CD4-positive, alpha-beta T cell treated with Interleukin-1 beta for 1 hour (primary cell): Measurements from ENCODE around the gene LZTS2.

Experiments
- DNase-seq, 2 donors: peaks; one replicate each; pipeline ENCODE4 v3.0.0-alpha.2; 2020 to 2022

The LZTS2 gene

DNA sequence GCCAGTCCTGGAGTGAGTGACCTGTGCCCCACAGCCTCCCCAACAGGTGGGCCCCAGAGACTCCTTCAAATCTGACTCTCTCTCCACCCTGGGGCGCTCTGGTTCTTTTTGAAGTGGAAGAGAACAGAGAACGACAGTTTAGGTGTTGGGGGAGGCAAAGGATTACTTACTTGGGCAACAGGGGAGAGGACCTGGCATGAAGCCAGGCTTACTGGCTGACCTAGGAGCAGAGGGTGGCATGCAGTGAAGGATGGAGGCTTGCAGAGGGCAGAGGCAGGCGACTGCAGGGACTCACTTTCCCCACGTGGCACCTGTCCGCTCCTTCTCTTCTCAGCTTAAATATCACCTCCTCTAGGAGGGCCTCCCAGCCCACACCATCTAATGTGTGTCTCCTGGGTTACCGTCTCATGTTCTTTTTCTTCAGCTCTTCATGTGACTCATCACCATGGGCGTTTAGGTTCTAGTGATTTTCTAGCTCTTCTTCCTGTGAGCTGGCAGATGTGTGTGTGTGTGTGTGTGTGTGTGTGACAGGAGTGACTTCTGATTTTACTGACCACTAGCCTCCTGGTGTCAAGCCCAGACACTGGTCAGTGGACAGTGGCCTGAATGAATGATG lies 15.5 kb downstream of the LZTS2 start:
- DNase-seq, result no peak

DNA sequence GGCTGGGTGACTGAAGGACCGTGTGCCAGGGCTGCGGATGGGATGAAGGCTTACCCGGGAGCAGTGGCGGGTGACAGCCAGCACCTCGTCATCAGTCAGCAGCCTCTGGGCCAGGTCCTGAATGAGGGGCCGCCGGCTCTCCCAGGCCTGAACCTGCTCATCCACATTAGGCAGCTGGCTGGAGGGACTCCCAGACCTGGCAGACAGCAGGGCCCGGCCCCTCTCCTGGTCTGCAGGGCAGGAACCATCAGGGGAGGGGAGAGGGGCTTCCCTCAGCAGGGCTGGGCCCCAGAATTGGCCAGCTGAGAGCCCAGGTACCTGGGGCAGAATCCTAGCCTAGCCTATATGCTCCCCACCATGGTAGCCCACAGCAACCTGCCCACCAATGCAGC lies 16.0 kb downstream of the LZTS2 start:
- no peak for DNase-seq

DNA sequence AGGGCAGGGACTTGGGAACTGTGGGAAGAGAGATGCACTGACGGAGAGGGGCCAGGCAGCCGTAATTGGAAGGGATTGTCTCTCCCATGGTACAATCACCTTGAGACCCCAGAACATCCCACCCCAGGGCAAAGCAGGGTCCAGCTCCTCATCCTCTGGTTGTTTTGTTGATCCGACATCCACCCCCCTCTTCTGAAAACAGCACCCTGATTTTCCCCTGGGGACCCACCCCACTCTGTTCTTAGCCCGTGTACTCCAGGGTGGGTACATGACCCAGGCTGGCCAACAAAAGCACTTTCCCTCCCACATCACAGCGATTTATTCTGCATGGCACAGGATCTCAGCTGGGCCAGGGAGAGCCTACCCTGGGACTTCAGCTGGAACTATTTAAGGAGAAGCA lies 17.2 kb downstream of the LZTS2 start:
- DNase-seq, result no peak

DNA sequence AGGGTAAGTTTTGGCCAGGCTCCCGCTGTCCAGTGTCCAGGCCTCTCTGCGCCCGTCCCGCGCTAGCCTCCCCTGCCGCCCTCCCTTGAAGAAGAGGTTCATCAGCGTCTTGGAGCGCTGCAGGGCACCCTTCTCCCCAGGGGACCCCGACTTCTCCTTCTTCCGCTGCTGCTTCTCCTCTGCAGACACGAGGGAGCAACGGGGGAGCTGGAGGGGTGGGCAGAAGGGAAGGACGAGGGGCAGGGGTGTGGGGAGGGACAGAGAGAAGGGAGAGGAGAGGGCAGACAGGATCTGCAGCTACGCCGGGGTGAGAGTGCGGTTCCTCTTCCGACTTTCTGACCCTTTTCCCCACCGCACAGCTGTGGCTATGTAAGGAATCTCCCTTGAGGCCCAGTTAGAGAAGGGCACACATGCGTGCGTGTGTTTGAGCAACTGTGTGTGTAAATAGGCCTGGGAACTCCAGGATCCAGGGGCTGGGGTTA lies 18.6 kb downstream of the LZTS2 start:
- peak in 1 of 2 donors; percentile 38 for DNase-seq

DNA sequence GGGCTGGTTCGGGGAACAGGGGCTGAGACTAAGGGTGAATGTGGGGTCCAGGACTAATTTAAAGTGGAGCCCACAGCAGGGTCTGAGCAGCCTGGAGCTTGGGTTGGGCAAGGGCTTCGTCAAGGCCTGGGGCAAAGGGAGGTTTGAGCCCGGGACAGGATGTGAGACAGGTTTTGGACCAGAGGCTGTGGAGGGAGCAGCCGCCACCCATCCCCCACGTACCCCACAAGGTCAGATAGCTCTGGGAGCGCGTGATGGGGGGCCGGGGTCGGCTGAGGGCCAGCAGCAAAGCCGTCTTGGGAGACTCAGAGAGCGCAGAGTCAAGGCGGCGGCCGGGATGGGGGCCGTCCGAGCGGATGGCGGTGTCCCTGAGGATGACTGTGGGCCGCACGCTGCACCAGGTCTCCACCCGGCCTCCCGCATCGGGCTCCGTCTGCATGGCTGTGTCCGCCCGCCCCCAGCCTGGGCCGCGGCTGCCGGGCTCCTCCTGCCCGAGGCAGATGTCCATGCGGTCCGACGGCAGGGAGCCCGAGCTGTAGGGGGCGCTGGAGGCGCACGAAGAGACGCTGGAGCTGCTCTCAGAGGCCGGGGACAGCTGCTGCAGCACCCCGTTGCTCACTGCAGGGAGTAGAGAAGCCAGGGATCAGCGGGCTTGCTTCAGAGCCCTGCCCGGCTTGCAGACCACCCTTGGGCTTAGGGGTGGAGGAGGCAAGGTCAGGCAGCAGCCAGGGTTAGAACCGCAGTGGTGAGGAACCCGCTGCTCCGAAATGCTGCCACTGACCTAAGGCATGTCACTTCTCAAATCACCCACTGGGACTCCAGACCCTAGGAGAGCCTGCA lies 19.2 kb downstream of the LZTS2 start:
- DNase-seq, result peak; percentile 70 to 73

DNA sequence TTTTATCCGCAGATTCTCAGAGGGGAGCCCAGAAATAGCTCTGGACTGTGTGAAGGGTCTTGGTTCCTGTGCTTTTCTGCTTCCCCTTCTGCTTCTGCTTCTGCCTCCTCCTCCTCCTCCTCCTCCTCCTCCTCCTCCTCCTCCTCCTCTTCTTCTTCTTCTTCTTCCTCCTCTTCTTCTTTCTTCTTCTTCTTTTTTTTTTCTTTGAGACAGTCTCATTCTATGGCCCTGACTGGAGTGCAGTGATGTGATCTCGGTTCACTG lies 19.8 kb downstream of the LZTS2 start:
- DNase-seq, result no peak

DNA sequence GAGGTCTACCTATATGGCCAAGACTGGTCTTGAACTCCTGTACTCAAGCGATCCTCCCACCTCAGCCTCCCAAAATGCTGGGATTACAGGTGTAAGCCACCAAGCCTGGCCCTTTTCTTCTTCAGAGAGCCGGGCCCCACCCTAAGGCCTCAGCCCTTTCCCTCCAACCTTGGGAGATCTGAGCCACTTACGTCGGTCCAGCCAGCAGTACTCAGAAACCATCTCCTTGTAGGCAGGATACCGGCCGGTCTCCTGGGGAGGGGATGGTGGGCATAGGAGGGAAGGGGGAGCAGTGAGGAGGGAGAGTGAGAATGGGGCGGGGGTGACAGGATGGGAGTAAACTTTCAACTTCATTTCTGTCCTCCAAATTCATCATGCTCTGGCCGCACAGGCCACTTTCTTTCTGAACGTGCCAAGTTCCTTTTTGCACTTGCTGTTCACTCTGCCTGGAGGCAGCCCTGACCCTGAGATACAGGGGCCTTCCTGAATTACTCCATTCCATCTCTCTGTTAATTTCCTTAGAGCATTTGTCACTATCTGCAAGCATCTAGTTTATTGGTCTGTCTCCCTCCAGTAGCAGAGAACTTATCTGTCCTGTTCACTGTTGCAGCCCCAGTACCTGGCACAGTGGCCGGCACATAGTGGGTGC lies 20.9 kb downstream of the LZTS2 start:
- DNase-seq, result no peak

DNA sequence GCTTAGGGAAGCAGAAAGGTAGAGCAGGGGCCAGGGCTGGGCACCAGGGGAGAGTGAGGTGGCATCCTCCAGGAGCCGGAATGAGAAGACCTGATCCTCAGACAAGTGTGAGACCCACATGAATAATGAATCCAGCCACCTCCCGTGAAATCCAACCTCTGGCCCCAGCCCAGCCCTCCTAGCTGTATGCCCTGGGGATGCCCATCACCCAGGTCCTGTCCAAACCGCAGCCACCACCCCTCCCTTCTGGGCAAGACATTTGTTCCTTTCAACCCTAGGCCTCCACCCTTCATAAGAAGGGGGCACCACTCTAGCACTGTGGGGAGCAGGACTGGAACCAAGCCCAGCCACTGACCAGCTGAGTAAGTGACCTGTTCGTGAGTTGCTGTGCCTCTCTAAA lies 21.6 kb downstream of the LZTS2 start:
- DNase-seq, result no peak

DNA sequence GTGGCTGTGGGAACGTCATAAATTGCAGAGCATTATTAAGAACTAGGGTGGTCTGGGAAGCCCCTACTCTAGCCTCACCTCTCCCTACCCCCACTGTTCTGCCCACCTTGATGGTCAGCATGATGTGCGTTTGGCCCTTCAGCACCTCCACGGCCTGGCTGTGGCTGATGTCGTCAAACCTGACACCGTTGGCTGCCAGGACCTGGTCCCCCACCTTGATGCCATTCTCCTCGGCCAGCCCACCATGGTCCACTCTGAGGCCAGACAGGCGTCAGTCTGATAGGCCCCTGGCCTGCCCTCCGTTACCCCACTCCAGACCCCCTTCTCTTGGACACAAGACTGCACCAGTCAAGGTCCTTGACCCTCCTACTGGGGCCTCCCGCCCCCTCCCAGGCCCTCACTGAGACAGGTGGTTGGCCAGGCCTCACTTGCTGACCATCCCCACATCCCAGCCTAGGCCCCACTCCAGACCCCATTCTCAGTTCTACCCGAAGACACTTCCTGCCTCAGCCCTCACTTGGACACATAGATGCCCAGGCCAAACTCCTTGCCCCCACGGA lies 22.2 kb downstream of the LZTS2 start:
- DNase-seq, result no peak

DNA sequence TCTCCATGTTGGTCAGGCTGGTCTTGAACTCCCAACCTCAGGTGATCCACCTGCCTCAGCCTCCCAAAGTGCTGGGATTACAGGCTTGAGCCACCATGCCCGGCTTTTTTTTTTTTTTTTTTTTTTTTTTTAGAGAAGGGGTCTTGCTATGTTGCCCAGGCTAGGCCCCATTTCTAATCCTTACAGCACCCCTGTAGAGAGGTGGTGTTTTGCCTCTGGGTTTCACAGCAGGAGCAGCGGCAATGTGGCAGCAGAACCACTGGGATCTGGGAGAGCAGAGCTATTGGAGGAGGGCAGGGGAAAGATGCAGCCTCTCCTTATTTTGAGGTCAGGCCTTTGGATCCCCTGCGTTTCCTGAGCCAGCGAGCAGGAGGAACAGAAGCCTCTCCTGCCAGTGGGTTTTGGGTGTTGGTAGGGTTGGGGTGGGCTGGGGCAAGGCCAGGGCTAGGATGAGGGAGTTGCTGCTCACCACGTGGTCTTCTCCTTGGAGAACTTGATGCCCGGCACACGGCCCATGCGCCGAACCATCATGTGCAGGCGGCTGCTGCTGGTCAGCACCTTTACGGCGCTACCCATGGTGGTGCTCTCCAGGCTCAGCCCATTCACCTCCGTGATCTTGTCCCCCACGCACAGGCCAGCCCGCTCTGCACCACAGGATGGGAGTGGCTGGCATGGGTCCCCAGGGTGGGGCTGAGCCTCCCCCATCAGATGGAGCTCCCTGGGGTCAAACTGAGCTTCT lies 23.5 kb downstream of the LZTS2 start:
- no peak for DNase-seq

DNA sequence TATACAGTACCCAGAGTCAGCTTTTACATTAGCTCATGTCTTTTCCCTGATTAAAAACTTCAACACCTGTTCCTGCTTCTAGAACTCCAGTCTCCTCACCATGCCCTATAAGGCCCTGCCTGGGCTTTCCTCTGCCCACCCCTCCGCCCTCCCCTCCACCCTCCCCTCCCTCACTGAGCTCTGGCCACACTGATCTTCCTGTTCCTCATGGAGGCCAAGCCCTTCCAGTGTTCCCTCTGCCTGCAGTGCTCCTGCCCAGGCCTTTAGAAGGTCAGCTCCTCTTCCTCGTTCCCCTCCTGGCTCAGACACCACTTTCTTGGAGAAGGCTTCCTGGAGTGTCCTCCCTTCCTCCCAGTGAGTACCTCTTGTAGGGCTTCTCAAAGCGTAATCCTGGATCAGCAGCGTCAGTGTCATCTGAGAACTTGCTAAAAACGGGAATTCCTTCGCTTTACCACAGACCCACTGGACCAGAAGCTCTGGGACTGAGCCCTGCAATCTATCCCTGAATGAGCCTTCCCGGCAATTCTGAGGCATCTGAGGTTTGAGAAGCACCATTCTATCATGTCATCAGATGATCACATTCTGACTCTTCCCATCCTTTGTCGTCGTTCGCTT lies 27.6 kb downstream of the LZTS2 start:
- DNase-seq, result no peak

DNA sequence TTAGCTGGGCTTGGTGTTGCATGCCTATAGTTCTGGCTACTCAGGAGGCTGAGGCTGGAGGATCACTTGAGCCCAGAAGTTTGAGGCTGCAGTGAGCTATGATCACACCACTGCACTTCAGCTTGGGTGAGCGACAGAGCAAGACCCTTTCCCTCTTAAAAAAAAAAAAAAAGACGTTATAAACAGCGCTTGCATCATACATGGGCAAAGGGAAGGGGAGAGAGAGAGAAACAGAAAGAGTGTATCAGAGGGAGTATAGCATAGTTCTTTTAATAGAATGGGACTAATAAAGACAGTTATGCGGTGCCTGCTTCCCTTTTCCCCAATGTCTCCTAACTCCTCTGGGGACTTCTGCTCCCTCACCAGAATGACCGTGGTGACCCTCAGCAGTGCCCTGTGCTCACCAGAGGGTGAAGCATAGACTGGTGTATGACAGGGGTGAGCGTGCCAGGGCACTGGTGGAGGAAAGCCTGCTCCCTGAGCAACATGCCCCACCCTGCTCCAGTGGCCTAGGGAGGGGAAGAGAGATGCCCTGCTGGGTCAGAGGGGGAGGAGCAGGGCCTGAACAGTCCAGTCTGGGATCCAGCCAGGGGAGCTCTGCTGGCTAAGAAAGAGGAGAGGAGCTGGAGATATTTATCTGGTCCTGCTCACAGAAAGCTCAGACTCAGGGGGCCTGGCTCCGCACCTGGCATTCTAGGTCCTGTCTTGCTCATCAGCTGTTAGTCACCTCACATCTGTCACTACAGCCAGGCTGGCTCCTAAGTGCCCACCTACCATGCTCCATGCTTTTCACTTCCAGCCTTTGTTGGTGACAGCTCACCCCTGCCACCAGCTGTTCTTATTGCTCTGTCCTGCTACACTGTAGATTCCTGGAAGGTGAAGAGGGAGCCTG lies 29.1 kb downstream of the LZTS2 start:
- peak in 1 of 2 donors; percentile 19 for DNase-seq

DNA sequence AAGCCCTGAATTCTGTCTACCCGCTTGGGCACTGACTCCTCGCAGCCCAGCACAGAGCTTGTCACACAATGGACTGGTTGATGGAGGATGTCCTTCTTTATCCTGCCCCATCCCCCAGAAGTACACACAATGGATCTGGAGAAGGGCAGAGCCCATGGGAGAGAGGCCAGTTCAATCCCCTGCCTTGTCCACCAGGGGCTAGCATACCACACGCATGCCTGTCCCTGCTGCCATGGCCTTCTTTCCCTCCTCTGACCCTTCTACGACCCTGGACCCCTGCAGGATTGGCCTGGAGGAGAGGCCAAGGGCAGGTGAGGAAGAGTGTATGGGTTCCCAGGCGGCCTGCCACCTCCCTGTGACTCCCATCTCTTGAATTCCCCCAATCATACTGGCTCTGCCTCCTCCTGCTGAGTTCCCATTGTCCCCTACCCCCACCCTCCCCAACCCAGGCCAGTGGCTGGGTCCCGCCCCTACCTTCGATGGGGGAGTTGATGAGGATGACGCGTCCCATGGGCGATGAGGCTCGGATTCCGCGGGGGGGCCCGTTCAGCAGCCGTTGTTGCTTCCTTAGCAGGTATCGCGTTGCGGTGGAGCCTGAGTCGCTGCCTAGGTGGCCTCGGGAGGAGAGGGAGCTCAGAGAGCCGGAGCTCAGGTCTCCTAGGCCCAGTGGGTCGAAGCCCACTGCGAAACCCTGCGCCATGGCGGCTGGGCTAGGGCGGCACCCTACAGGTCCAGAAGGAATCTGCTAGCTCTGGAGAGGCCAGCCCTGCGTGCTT lies 30.1 kb downstream of the LZTS2 start:
- DNase-seq, result no peak

DNA sequence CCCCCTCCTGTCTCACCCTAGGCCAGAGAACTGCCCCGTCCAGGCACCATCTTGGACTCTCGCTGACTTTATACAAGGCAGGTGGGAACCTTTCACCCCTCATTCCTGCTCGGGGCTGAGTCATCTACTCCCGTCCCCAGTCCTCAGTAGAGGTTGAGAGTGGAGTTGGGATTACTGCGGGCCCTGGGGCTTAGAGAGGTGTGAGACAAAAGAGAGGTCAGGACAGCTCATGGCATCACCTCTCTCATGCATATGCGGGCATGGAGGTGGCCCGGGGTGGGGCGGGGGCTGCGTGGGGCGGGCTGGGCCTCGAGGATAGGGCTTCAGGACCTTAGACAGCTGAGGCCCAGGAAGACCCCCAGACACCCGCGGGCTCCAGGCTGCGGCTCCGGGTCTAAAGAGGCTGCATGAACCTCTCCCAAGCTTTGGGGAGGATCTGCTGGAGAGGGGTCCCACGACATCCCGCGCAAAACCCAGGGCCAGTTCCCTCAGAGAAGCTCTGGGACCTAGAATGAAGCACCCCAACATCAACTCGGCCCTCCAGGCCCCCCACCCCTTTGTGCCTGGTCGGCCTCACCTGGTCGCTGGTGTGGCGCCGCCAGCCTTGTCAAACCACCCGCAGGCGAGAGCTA lies 31.0 kb downstream of the LZTS2 start:
- DNase-seq, result no peak

DNA sequence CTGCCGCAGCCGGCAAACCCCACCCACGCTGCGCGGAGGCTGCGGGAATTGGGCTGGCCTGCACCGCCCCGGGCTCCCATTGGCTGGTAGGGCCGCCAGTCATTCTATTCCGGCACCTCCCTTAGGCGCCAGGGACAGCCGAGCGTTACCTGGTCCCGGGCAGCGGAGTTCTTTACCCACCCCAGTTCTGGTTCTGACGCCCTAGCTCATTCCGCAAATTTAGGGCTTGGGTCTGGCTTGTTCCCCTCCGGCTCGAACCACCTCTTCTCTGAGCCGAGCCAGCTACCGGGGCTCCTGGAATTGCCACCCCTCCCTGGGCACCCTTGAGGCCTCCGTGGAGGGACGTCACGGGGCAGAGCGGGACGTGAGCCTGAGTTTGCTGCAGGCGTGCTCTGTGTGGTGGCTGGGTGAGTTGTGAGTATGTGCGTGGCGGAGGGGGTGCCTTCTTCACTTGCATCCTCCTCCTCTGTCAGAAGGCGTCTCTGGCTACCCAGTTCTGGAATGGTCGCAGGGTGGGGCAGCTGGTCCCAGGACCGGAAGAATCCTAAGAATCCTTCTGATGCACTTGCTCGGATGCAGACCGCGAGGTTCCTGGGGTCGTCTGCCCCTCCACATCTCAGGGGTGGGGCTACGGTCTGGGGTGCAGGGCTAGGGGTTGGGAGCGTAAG lies 31.7 kb downstream of the LZTS2 start, which contains the start of the genes PDZD7 and SFXN3:
PDZD7 (minus strand) TSS at position 2 of the 668 bp plus-strand sequence. CDS start 910 bp downstream, outside the sequence.
SFXN3 (plus strand) TSS at position 107 of the 668 bp plus-strand sequence. CDS start 3,461 bp downstream, outside the sequence.
- DNase-seq, result peak; percentile 94 to 95

DNA sequence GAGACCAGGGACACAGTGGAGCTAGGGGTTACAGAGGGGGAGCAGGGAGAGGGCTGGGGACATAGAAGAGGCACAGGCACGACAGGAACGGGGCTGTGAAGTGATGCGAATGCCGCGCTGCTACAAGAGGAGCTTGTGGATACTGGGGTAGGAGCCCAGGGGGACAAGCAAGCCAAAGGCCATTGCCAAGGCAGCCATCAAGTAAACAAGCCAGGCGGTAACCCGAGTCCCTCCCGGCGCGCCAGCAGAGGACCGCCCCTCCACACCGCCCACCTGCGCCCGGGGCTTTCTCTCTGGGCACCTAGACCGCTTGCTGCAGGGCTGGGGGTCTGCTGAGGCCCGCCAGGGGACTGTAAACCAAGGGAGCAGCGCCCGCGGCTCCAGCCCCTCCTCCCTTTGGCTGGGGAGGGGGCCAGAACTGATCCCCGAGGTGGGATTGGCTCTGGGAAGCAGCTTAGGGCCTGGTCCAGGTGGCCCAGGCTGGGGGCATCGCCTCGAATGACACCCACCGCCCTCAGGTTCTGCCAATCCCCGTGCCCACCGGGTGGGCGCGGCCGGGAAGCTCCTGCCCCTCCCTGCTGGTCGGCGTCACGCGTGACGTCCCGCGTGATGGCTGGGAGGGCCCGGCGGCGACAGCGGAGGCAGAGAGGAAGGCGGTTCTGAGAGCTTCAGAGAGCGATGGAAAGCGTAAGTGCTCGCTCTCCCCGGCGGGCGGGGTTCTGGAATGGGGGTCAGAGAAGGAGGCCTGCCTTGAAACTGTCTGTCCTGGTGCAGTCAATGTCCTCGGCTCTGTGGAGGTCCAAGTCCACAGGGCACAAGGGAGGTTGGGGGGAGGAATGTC lies 32.4 kb downstream of the LZTS2 start:
- DNase-seq, result peak; percentile 85 to 86

DNA sequence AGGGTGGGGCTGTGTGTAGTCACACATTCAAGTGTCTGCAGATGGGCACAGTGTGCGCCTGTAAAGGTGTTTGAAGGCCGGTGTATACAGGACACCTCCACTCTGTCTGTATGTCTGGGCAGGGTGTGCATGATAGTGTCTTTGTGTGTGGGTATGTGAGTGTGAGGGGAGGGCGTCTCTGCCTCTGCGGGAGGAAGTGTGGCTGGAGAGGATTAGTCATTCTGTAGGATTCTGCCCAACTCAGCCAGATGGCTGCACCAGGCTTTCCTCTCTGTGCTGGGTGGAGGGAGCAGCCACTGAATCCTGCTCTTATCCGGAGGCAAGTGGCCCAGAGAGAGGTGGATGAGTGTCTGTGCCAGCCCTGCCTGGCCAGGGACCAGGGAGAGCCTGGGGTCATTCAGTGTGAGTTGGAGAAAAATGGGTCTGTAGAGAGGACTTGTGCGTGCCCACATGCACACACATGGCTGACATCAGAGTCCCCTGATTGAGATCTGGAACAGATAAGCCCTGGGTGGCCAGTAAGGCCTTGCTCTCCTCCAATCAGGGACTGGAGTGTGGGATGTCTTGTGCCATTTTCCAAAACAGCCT lies 33.1 kb downstream of the LZTS2 start:
- DNase-seq, result peak; percentile 46 to 60

DNA sequence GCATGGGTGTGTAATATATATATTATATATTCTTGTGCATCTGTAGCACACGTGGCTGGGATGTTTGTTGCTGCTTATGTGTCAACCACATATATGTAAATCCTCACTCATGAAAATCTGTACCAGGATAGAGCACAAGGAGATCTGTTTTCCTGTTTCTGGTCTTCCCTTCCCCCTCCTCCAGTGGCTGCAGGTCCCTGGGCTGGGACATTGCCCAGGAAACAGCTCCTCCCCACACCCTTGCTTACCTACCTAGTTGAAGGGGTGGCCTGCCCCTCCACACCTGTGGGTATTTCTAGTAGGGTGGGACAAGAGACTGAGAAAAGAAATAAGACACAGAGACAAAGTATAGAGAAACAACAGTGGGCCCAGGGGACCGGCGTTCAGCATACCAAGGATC lies 33.7 kb downstream of the LZTS2 start:
- DNase-seq, result no peak
